Uterus (tissue), 2 donors: ENCODE measurements around the gene SETBP1.

ENCODE experiments used
- CTCF ChIP-seq, 4 experiments: fragments of 200-600 bp in 2 of 4; fragments of 450-650 bp in 2 of 4; sonication (generic) in 2 of 4; IDR thresholded peaks; one replicate each; pipeline ENCODE4 v1.5.1; 2016 to 2019; ENCODE audit warnings: antibody characterized with exemption in 4 of 4, mild to moderate bottlenecking in 2 of 4, moderate library complexity in 1 of 4
- POLR2A ChIP-seq, 2 donors: fragments of 450-650 bp; IDR thresholded peaks; one replicate each; pipeline ENCODE4 v1.6.1; 2016; ENCODE audit warnings: antibody characterized with exemption in 2 of 2, mild to moderate bottlenecking in 1 of 2, moderate library complexity in 1 of 2

- TF ChIP-seq POLR2A (IDR thresholded peaks at IDR 0.05) = no peak
- no peak for TF ChIP-seq CTCF (IDR thresholded peaks at IDR 0.05)
Observed at GRCh38 chr18:44844486-44844885, 163.8 kb downstream of the SETBP1 start.
